ENCODE results near the gene ADAMTSL3. TPM values are rescaled to one million over a fixed set of nuclear protein-coding genes. Genes with fewer than 3 reads are reported as not detected.
"Not testable (repeated sequence)": the region's sequence is repeated elsewhere in the genome, so short reads cannot be mapped to it uniquely, and the experiment has no call there.

The ADAMTSL3 gene
- total and polyA plus RNA-seq, 7 experiments from 2014 or later = not detected

DNA sequence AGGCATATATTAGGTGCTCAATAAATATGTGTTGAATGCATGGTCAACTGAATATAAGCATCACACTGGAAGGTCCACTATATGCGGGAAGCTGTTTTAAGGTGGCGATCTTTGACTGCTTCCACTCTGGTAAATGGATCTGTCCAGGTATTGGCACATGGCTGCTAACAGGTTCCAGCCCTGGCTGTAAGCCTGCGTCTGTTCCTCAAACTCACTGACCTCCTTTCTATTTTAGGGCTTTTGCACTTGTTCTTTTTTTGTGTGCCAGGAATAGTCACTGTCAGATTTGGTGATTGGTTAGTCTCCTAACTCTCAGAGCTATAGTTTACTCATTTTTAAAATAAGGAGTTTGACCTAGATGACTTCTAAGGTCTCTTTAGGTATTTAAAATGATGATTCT is 46.2 kb downstream of the ADAMTSL3 start:
- Mint-ChIP-seq H3K27ac (no peak overlapping the region), H3K36me3 (no peaks in the 10 kb centered on the region), H3K4me3 (no peak overlapping the region), H3K9me3 (peaks cover 0 to 8% (median 1%) of the 10 kb centered on the region in 11 donors), H3K27me3 (peaks cover 0 to 27% (median 9%) of the 10 kb centered on the region in 5 donors), H3K4me1 (no peaks in the 10 kb centered on the region)
- no peak overlapping the region for H3K27ac ChIP-seq (ENCODE audit: low read depth, low read length)
- intact Hi-C loops (cut with micrococcal nuclease) = no loop called here
- H3K4me1 ChIP-seq (ENCODE audit: control insufficient read depth in 2 of 2, insufficient read depth in 2 of 2, low read length in 2 of 2) = no peaks in the 10 kb centered on the region
- H3K36me3 ChIP-seq (ENCODE audit: control insufficient read depth in 2 of 3, insufficient read depth in 3 of 3, low read length in 3 of 3) = no peaks in the 10 kb centered on the region
- no peaks in the 10 kb centered on the region for H3K9me3 ChIP-seq (ENCODE audit: control insufficient read depth in 2 of 3, low read length in 3 of 3)
- ATAC-seq = no peak
- ChIA-PET CTCF (no interaction called here), POLR2A (no interaction called here)
- no peak overlapping the region for H3K4me3 ChIP-seq (ENCODE audit: low read length)
- DNase-seq = no peak
- H3K27me3 ChIP-seq (ENCODE audit: control insufficient read depth in 2 of 2, insufficient read depth in 2 of 2, low read length in 2 of 2) = no peaks in the 10 kb centered on the region

DNA sequence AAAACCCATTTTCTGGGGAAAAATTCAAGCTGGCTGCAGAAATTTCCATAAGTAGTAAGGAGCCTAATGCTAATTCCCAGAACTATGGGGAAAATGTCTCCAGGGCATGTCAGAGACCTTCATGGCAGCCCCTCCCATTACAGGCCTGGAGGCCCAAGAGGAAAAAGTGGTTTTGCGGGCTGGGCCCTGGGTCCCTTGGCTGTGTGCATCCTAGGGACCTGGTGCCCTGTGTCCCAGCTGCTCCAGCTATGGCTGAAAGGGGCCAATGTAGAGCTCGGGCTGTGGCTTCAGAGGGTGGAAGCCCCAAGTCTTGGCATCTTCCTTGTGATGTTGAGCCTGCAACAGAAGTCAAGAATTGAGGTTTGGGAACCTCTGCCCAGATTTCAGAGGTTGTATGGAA is 48.4 kb downstream of the ADAMTSL3 start:
- intact Hi-C loops (cut with micrococcal nuclease); H3K4me3 ChIP-seq (ENCODE audit: low read length); DNase-seq; CTCF ChIA-PET; ATAC-seq; H3K27ac ChIP-seq (ENCODE audit: low read depth, low read length); H3K9me3 ChIP-seq (ENCODE audit: control insufficient read depth in 2 of 3, low read length in 3 of 3); H3K4me3 Mint-ChIP-seq; H3K9me3 Mint-ChIP-seq; H3K27me3 ChIP-seq (ENCODE audit: control insufficient read depth in 2 of 2, insufficient read depth in 2 of 2, low read length in 2 of 2); H3K36me3 ChIP-seq (ENCODE audit: control insufficient read depth in 2 of 3, insufficient read depth in 3 of 3, low read length in 3 of 3); H3K27ac Mint-ChIP-seq; H3K4me1 Mint-ChIP-seq; H3K4me1 ChIP-seq (ENCODE audit: control insufficient read depth in 2 of 2, insufficient read depth in 2 of 2, low read length in 2 of 2); POLR2A ChIA-PET; H3K36me3 Mint-ChIP-seq: not testable (repeated sequence)
- peaks cover 0 to 33% (median 9%) of the 10 kb centered on the region in 5 donors for H3K27me3 Mint-ChIP-seq

DNA sequence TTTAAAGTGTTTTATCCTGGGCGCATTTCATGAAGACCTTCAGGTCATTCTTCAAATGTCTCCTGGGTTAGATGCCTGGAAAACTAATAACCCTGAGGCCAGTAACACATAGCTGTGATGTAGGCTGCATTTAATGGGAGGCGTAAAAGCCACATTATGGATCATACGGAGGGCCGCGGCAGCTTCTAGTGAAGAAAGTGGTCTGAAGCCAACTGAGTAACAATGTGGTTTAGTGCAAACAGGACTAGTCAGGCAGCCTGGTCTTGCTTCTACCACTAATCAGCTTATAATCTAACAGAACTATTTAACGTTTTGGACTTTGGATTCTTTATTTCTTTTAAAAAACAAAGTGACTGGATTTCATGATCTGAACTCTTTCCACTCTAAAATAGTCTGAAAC is 54.4 kb downstream of the ADAMTSL3 start:
- DNase-seq (no peak), ATAC-seq (no peak)
- intact Hi-C loops (cut with micrococcal nuclease) = no loop called here
- CTCF ChIA-PET = no interaction called here
- Histone ChIP-seq H3K9me3 (ENCODE audit: control insufficient read depth in 2 of 3, low read length in 3 of 3) (no peaks in the 10 kb centered on the region), H3K27ac (ENCODE audit: low read depth, low read length) (no peak overlapping the region), H3K36me3 (ENCODE audit: control insufficient read depth in 2 of 3, insufficient read depth in 3 of 3, low read length in 3 of 3) (no peaks in the 10 kb centered on the region), H3K4me3 (ENCODE audit: low read length) (no peak overlapping the region), H3K4me1 (ENCODE audit: control insufficient read depth in 2 of 2, insufficient read depth in 2 of 2, low read length in 2 of 2) (no peaks in the 10 kb centered on the region), H3K27me3 (ENCODE audit: control insufficient read depth in 2 of 2, insufficient read depth in 2 of 2, low read length in 2 of 2) (no peaks in the 10 kb centered on the region)
- no peaks in the 10 kb centered on the region for H3K9me3 Mint-ChIP-seq
- no peaks in the 10 kb centered on the region for H3K36me3 Mint-ChIP-seq
- H3K27me3 Mint-ChIP-seq = peaks cover 0 to 21% (median 8%) of the 10 kb centered on the region in 5 donors
- H3K27ac Mint-ChIP-seq = no peak overlapping the region
- POLR2A ChIA-PET = no interaction called here
- H3K4me3 Mint-ChIP-seq = no peak overlapping the region
- no peaks in the 10 kb centered on the region for H3K4me1 Mint-ChIP-seq

DNA sequence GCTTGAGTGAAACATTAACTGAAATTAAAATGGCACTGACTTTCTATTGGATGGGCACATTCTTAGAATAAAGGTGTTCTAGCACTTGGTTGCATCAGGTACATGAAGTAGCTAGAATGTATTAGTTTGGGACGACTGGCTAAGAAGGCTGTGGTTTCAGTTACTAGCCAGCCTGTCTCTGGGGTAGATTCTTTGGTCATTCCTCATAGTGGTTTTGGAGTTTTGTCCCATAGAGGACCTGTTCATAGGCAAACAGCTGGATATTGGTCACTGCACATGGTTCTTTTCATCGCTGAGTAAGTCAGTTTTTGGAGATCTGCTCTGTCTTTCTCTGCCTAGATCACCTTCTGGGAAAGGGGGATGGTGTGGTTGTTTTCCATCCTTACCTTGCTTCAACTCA is 55.3 kb downstream of the ADAMTSL3 start:
- DNase-seq = no peak
- no peak overlapping the region for H3K27ac ChIP-seq (ENCODE audit: low read depth, low read length)
- no peaks in the 10 kb centered on the region for H3K9me3 ChIP-seq (ENCODE audit: control insufficient read depth in 2 of 3, low read length in 3 of 3)
- H3K4me1 ChIP-seq (ENCODE audit: control insufficient read depth in 2 of 2, insufficient read depth in 2 of 2, low read length in 2 of 2) = no peaks in the 10 kb centered on the region
- Mint-ChIP-seq H3K4me1 (no peaks in the 10 kb centered on the region), H3K27me3 (peaks cover 0 to 21% (median 0%) of the 10 kb centered on the region in 5 donors), H3K27ac (no peak overlapping the region), H3K4me3 (no peak overlapping the region), H3K36me3 (no peaks in the 10 kb centered on the region), H3K9me3 (no peaks in the 10 kb centered on the region)
- no peaks in the 10 kb centered on the region for H3K27me3 ChIP-seq (ENCODE audit: control insufficient read depth in 2 of 2, insufficient read depth in 2 of 2, low read length in 2 of 2)
- no peak for ATAC-seq
- intact Hi-C loops (cut with micrococcal nuclease) = no loop called here
- ChIA-PET CTCF (no interaction called here), POLR2A (no interaction called here)
- H3K4me3 ChIP-seq (ENCODE audit: low read length) = no peak overlapping the region
- no peaks in the 10 kb centered on the region for H3K36me3 ChIP-seq (ENCODE audit: control insufficient read depth in 2 of 3, insufficient read depth in 3 of 3, low read length in 3 of 3)

DNA sequence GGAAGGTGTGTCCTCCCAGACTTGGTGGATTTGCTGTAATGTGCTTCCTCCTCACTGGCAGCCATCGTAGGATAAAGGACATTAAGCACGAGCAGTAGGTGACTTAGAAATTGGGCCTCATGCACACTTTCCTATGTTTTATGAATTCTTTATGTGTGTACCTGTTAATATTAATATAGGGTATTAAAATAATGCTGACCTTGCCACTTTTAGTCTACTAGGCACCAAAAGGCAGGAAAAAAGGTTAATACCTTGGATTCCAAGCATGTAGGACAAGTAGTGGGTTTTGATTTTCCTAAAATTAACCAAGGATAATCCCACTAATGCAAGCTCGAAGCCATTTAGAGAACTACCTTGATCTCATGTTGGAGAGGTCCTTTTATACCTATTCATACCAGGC is 55.9 kb downstream of the ADAMTSL3 start:
- intact Hi-C loops (cut with micrococcal nuclease) = no loop called here
- H3K27me3 ChIP-seq (ENCODE audit: control insufficient read depth in 2 of 2, insufficient read depth in 2 of 2, low read length in 2 of 2) = no peaks in the 10 kb centered on the region
- Mint-ChIP-seq H3K36me3 (no peaks in the 10 kb centered on the region), H3K27me3 (peaks cover 0 to 19% (median 0%) of the 10 kb centered on the region in 5 donors), H3K4me3 (no peak overlapping the region), H3K4me1 (no peaks in the 10 kb centered on the region), H3K27ac (no peak overlapping the region), H3K9me3 (no peaks in the 10 kb centered on the region)
- CTCF ChIA-PET = no interaction called here
- no peak overlapping the region for H3K27ac ChIP-seq (ENCODE audit: low read depth, low read length)
- no peaks in the 10 kb centered on the region for H3K4me1 ChIP-seq (ENCODE audit: control insufficient read depth in 2 of 2, insufficient read depth in 2 of 2, low read length in 2 of 2)
- DNase-seq = no peak
- H3K4me3 ChIP-seq (ENCODE audit: low read length) = no peak overlapping the region
- no peaks in the 10 kb centered on the region for H3K9me3 ChIP-seq (ENCODE audit: control insufficient read depth in 2 of 3, low read length in 3 of 3)
- no peaks in the 10 kb centered on the region for H3K36me3 ChIP-seq (ENCODE audit: control insufficient read depth in 2 of 3, insufficient read depth in 3 of 3, low read length in 3 of 3)
- ATAC-seq = no peak
- POLR2A ChIA-PET = no interaction called here

DNA sequence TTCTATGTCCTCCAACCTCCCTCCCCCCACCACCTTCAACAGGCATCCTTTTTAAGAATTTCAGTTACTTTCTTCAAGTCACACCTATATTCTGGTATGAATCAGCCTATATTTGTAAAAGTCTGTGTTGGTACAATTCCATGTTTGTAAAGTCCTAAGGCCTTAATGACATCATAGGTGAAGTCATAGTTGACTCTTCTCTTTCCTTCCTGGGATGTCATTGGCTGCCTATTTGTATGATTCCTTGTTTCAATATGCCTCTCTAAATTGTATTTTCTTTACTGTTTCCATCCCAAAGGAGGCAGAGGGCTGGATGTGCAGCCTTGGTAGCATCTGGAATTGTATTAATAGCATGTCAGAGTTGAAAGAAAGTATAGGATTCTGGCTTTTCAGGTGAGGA is 56.5 kb downstream of the ADAMTSL3 start:
- peaks cover 0 to 2% (median 0%) of the 10 kb centered on the region in 11 donors for H3K9me3 Mint-ChIP-seq
- Histone ChIP-seq H3K4me3 (ENCODE audit: low read length) (no peak overlapping the region), H3K27ac (ENCODE audit: low read depth, low read length) (no peak overlapping the region), H3K9me3 (ENCODE audit: control insufficient read depth in 2 of 3, low read length in 3 of 3) (no peaks in the 10 kb centered on the region), H3K36me3 (ENCODE audit: control insufficient read depth in 2 of 3, insufficient read depth in 3 of 3, low read length in 3 of 3) (no peaks in the 10 kb centered on the region), H3K4me1 (ENCODE audit: control insufficient read depth in 2 of 2, insufficient read depth in 2 of 2, low read length in 2 of 2) (no peaks in the 10 kb centered on the region), H3K27me3 (ENCODE audit: control insufficient read depth in 2 of 2, insufficient read depth in 2 of 2, low read length in 2 of 2) (no peaks in the 10 kb centered on the region)
- no peak for ATAC-seq
- intact Hi-C loops (cut with micrococcal nuclease) = no loop called here
- POLR2A ChIA-PET = no interaction called here
- no peaks in the 10 kb centered on the region for H3K4me1 Mint-ChIP-seq
- peaks cover 0 to 15% (median 4%) of the 10 kb centered on the region in 5 donors for H3K27me3 Mint-ChIP-seq
- H3K27ac Mint-ChIP-seq = no peak overlapping the region
- H3K4me3 Mint-ChIP-seq = no peak overlapping the region
- CTCF ChIA-PET = no interaction called here
- no peak for DNase-seq
- no peaks in the 10 kb centered on the region for H3K36me3 Mint-ChIP-seq

DNA sequence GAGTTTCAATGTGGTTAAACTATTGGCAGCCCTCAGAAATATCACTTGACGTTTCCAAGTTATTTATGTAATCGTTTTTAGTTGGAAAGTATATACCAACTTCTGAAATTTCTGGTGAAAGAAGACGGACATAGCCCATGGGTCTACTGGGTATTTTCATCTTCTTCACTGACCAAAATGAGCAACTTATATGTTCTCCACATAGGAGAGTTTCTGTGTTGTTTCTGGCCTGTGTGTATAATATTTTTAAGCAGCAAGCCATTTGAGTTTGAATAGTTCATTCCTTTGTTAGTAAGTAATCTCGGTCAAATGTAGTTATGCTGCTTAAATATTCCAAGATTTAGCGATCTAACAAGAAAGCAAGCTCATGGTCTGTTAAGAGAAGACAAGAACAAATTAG is 57.3 kb downstream of the ADAMTSL3 start:
- Histone ChIP-seq H3K36me3 (ENCODE audit: control insufficient read depth in 2 of 3, insufficient read depth in 3 of 3, low read length in 3 of 3) (no peaks in the 10 kb centered on the region), H3K27me3 (ENCODE audit: control insufficient read depth in 2 of 2, insufficient read depth in 2 of 2, low read length in 2 of 2) (no peaks in the 10 kb centered on the region), H3K4me3 (ENCODE audit: low read length) (no peak overlapping the region), H3K27ac (ENCODE audit: low read depth, low read length) (no peak overlapping the region), H3K9me3 (ENCODE audit: control insufficient read depth in 2 of 3, low read length in 3 of 3) (no peaks in the 10 kb centered on the region), H3K4me1 (ENCODE audit: control insufficient read depth in 2 of 2, insufficient read depth in 2 of 2, low read length in 2 of 2) (no peaks in the 10 kb centered on the region)
- no peak for ATAC-seq
- ChIA-PET POLR2A (no interaction called here), CTCF (no interaction called here)
- intact Hi-C loops (cut with micrococcal nuclease) = no loop called here
- no peaks in the 10 kb centered on the region for H3K4me1 Mint-ChIP-seq
- H3K36me3 Mint-ChIP-seq = no peaks in the 10 kb centered on the region
- H3K9me3 Mint-ChIP-seq = peaks cover 0 to 2% (median 0%) of the 10 kb centered on the region in 11 donors
- no peak overlapping the region for H3K4me3 Mint-ChIP-seq
- no peak for DNase-seq
- H3K27ac Mint-ChIP-seq = no peak overlapping the region
- H3K27me3 Mint-ChIP-seq = peaks cover 0 to 20% (median 10%) of the 10 kb centered on the region in 5 donors
